Measurements from ENCODE around the gene CDCP2. TPM values are rescaled to one million over a fixed set of nuclear protein-coding genes. Genes with fewer than 3 reads are reported as not detected.

CDCP2 gene
- total and polyA plus RNA-seq, 8 donors: 0.15 to 0.18 (median 0.18) TPM; not detected in 4

- intact Hi-C loops (cut with DNase I): no loop called here
- ATAC-seq: no peak
- Histone ChIP-seq H3K4me1 (no peaks in the 10 kb centered on the region), H3K4me3 (no peak overlapping the region), H3K36me3 (no peaks in the 10 kb centered on the region), H3K27me3 (no peaks in the 10 kb centered on the region), H3K27ac (no peak overlapping the region), H3K9me3 (no peaks in the 10 kb centered on the region)
- DNase-seq: no peak
- TF ChIP-seq, protein P1, sequence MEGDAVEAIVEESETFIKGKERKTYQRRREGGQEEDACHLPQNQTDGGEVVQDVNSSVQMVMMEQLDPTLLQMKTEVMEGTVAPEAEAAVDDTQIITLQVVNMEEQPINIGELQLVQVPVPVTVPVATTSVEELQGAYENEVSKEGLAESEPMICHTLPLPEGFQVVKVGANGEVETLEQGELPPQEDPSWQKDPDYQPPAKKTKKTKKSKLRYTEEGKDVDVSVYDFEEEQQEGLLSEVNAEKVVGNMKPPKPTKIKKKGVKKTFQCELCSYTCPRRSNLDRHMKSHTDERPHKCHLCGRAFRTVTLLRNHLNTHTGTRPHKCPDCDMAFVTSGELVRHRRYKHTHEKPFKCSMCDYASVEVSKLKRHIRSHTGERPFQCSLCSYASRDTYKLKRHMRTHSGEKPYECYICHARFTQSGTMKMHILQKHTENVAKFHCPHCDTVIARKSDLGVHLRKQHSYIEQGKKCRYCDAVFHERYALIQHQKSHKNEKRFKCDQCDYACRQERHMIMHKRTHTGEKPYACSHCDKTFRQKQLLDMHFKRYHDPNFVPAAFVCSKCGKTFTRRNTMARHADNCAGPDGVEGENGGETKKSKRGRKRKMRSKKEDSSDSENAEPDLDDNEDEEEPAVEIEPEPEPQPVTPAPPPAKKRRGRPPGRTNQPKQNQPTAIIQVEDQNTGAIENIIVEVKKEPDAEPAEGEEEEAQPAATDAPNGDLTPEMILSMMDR (IDR thresholded peaks at IDR 0.05): no peak
These were observed 20.3 kb downstream of the CDCP2 start for GRCh38 chr1:54132495-54132894.

DNA sequence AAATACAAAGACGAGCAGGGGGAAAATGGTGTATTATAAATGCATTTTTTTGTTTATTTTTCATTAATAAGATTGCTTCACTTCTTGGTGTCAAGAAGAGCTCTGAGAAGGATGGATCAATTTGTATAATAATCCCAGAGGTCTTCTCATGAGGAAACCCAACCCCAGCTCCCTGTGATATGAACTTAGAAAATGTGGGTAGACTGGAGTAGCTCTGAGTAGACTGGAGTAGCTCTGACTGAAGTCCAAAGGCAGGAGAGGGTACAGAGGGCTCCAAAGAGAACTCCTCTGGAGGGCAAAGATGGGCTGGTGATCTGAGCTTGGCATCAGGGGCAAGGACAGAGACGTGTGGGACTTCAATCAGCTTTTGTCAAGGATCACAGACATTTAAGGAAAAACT is 21.4 kb downstream of the CDCP2 start:
- intact Hi-C loops (cut with DNase I): no loop called here

DNA sequence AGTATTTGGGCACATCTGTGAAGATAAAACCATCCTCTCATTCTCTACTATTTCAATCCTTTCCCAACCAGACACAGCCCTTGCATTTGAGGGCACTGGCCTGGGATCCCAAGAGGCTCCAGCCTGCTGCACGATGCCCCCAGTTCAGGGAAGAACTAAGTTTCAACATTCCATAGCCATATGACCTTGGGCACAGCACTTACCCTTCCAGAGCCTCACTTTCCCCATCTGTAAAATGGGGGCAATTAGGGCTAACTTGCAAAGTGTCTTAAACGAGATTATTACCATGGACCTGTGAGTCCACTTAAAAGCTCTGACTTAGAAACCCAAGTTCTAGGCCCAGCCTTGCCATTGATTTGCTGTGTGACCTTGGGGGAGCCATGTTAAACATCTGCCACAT is 22.9 kb downstream of the CDCP2 start:
- intact Hi-C loops (cut with DNase I): loop anchor here in 1 of 2 donors (10.0 kb wide), 1 partner anchor 365 kb away; no protein-coding TSS in a partner anchor

More for the DNA sequence above, 21.4 kb downstream of the CDCP2 start:
- Histone ChIP-seq H3K4me3 (no peak overlapping the region), H3K27ac (no peak overlapping the region), H3K36me3 (no peaks in the 10 kb centered on the region), H3K27me3 (no peaks in the 10 kb centered on the region), H3K4me1 (no peaks in the 10 kb centered on the region), H3K9me3 (no peaks in the 10 kb centered on the region)
- DNase-seq (no peak), ATAC-seq (no peak)
- TF ChIP-seq, protein P1 (IDR thresholded peaks at IDR 0.05): no peak

DNA sequence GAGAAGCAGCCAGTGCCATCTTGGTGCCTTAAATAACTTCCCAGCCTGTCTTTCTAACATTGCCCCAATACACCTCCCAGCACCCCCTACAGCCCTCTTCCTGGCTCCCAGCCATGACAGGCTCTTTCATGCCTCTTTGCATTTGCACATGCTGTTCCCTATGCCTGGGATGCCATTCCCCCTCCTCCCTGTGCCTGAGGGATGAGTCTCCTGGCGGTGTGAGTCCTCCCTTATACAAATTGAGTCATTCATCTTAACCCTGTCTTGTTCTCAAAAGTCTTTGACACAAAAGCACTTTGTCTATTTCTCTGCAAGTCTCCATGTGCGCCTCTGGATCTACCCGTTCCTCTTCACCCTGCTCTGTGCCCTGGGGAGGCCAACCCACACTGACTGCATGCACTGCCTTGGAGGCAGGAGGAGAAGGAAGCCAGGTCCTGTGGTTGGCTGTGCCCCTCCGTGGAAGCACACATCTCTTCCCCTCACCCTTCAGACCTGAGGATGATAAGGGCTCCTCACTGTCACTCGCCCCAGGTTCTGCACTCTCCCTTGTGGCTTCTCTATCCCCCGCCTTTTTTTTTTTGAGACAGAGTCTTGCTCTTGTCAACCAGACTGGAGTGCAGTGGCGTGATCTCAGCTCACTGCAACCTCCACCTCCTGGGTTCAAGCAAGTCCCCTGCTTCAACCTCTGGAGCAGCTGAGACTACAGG is 25.1 kb downstream of the CDCP2 start:
- no peak overlapping the region for H3K4me3 ChIP-seq
- H3K9me3 ChIP-seq: no peaks in the 10 kb centered on the region
- no peaks in the 10 kb centered on the region for H3K27me3 ChIP-seq
- ATAC-seq (no peak), DNase-seq (no peak)
- H3K36me3 ChIP-seq: no peaks in the 10 kb centered on the region
- intact Hi-C loops (cut with DNase I): loop anchor here in 1 of 2 donors (10.0 kb wide), 1 partner anchor 367 kb away; no protein-coding TSS in a partner anchor
- no peak overlapping the region for H3K27ac ChIP-seq
- TF ChIP-seq, protein P1 (IDR thresholded peaks at IDR 0.05): no peak
- no peaks in the 10 kb centered on the region for H3K4me1 ChIP-seq

More for the DNA sequence above, 22.9 kb downstream of the CDCP2 start:
- Histone ChIP-seq H3K36me3 (no peaks in the 10 kb centered on the region), H3K9me3 (no peaks in the 10 kb centered on the region), H3K27ac (no peak overlapping the region), H3K27me3 (no peaks in the 10 kb centered on the region), H3K4me3 (no peak overlapping the region), H3K4me1 (no peaks in the 10 kb centered on the region)
- DNase-seq: no peak
- TF ChIP-seq, protein P1 (IDR thresholded peaks at IDR 0.05): no peak
- no peak for ATAC-seq

DNA sequence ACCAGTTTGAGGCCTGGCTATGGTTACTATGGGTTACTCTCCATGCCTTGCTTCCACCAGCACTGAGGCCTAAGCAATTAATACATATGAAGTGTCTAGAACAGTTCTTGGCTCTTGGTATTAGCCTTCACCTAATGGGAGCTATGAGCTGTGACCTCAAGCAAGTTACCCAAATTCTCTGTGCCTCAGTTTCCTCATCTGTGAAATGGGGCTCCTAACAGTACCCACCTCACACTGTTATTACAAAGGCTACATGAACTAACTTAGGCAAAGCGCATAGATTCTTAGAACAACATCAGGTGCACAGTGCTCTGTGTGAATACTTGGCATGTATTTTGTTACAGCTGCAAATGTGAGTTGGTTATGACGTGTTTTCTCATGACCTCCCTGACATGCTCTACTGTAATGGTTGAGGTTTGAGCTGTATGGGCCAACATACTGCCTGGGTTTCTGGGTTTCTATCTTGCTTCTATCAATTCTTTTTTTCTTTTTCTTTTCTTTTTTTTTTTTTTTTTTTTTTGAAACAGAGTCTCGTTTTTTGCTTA is 26.5 kb downstream of the CDCP2 start:
- DNase-seq (no peak), ATAC-seq (no peak)
- H3K36me3 ChIP-seq: no peaks in the 10 kb centered on the region
- H3K27ac ChIP-seq: no peak overlapping the region
- no peak overlapping the region for H3K4me3 ChIP-seq
- peaks cover 0 to 11% of the 10 kb centered on the region in 2 donors for H3K27me3 ChIP-seq
- peaks cover under 1 to 4% of the 10 kb centered on the region in 2 donors for H3K4me1 ChIP-seq
- intact Hi-C loops (cut with DNase I): loop anchor here in 1 of 2 donors (10.0 kb wide), 1 partner anchor 368 kb away; no protein-coding TSS in a partner anchor
- H3K9me3 ChIP-seq: no peaks in the 10 kb centered on the region
- TF ChIP-seq, protein P1 (IDR thresholded peaks at IDR 0.05): no peak
